Measurements from ENCODE around the gene TGFBR3.

The TGFBR3 gene

DNA sequence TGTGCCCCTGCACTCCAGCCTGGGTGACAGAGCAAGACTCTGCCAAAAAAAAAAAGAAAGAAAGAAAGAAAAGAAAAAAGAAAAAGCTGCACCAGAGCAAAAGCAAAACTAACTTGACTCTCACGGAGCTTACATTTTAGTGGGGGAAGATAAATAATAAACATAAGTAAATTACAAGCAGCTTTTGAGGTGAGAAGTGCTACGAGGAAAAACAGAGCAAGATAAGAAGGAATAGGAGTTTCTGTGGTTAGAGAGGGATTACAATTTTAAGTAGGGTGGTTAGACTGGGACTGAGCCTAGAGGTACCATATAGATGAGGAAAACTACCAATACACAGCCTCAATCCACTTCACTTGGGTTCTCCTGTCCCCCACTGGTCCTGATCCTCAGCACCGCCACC lies 43.9 kb downstream of the TGFBR3 start:
- TF ChIP-seq REST (IDR thresholded peaks at IDR 0.05; ENCODE audit: insufficient read depth in 1 of 2, low read depth in 2 of 2, low read length in 2 of 2) (no peak), FOXP2 (optimal IDR thresholded peaks at IDR 0.05; ENCODE audit: borderline replicate concordance, extremely low read depth, extremely low read length, insufficient read depth) (no peak), SIN3A (IDR thresholded peaks at IDR 0.05; ENCODE audit: borderline replicate concordance, insufficient read depth, low read length) (no peak), POLR2AphosphoS5 (IDR thresholded peaks at IDR 0.05; ENCODE audit: low read depth, low read length) (no peak), TAF1 (IDR thresholded peaks at IDR 0.05; ENCODE audit: borderline replicate concordance, insufficient read depth, low read length) (no peak)

GRCh38 chr1:91836331-91837040 lies 49.5 kb downstream of the TGFBR3 start:
- TF ChIP-seq SIN3A (IDR thresholded peaks at IDR 0.05; ENCODE audit: borderline replicate concordance, insufficient read depth, low read length) (no peak), POLR2AphosphoS5 (IDR thresholded peaks at IDR 0.05; ENCODE audit: low read depth, low read length) (no peak), FOXP2 (optimal IDR thresholded peaks at IDR 0.05; ENCODE audit: borderline replicate concordance, extremely low read depth, extremely low read length, insufficient read depth) (no peak), REST (IDR thresholded peaks at IDR 0.05; ENCODE audit: insufficient read depth in 1 of 2, low read depth in 2 of 2, low read length in 2 of 2) (no peak), TAF1 (IDR thresholded peaks at IDR 0.05; ENCODE audit: borderline replicate concordance, insufficient read depth, low read length) (no peak)

DNA sequence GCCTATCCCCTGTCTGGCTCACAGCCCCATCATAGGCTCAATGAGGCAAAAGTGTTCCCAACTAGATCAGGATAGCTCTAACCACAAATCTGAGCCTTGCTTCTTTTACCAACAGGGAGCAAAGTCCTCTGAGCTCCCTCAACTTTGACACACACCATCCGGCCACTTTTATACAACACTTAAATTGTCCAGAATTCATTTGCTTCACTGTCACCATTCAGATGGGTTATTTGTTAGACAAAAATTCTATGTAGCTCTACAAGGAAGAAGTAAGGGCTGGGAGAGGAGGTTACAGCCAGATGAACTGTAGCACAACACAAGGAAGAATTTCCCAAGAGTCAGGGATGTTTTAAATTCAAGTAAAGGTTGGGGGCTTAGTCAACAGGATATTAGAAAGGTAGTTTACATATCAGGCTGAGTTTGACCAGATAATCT lies 50.8 kb downstream of the TGFBR3 start:
- TF ChIP-seq FOXP2 (optimal IDR thresholded peaks at IDR 0.05; ENCODE audit: borderline replicate concordance, extremely low read depth, extremely low read length, insufficient read depth) = no peak
- TF ChIP-seq POLR2AphosphoS5 (IDR thresholded peaks at IDR 0.05; ENCODE audit: low read depth, low read length) = no peak
- no peak for TF ChIP-seq TAF1 (IDR thresholded peaks at IDR 0.05; ENCODE audit: borderline replicate concordance, insufficient read depth, low read length)
- TF ChIP-seq REST (IDR thresholded peaks at IDR 0.05; ENCODE audit: insufficient read depth in 1 of 2, low read depth in 2 of 2, low read length in 2 of 2) = no peak
- TF ChIP-seq SIN3A (IDR thresholded peaks at IDR 0.05; ENCODE audit: borderline replicate concordance, insufficient read depth, low read length) = no peak

GRCh38 chr1:91833946-91834345 lies 52.0 kb downstream of the TGFBR3 start:
- no peak for TF ChIP-seq POLR2AphosphoS5 (IDR thresholded peaks at IDR 0.05; ENCODE audit: low read depth, low read length)
- no peak for TF ChIP-seq SIN3A (IDR thresholded peaks at IDR 0.05; ENCODE audit: borderline replicate concordance, insufficient read depth, low read length)
- TF ChIP-seq FOXP2 (optimal IDR thresholded peaks at IDR 0.05; ENCODE audit: borderline replicate concordance, extremely low read depth, extremely low read length, insufficient read depth) = no peak
- no peak for TF ChIP-seq TAF1 (IDR thresholded peaks at IDR 0.05; ENCODE audit: borderline replicate concordance, insufficient read depth, low read length)
- no peak for TF ChIP-seq REST (IDR thresholded peaks at IDR 0.05; ENCODE audit: insufficient read depth in 1 of 2, low read depth in 2 of 2, low read length in 2 of 2)
